Suprapubic skin (tissue), 4 donors: Measurements from ENCODE around the gene TEX14. TPM values are rescaled to one million over a fixed set of nuclear protein-coding genes. Genes with fewer than 3 reads are reported as not detected.

Source experiments
- DNase-seq, 2 donors: peaks; one replicate each; pipeline ENCODE4 v3.0.0-alpha.2; 2019; ENCODE audit warnings: low spot score in 2 of 2
- H3K27ac ChIP-seq: fragments of 200-600 bp; sonication (generic); one replicate; pipeline ENCODE4 v1.5.1; 2019
- H3K27me3 ChIP-seq: fragments of 200-600 bp; sonication (generic); one replicate; pipeline ENCODE4 v1.5.1; 2019
- H3K36me3 ChIP-seq: fragments of 200-600 bp; sonication (generic); one replicate; pipeline ENCODE4 v1.5.1; 2019
- H3K4me1 ChIP-seq: fragments of 200-600 bp; sonication (generic); one replicate; pipeline ENCODE4 v1.5.1; 2019
- H3K4me3 ChIP-seq: fragments of 200-600 bp; sonication (generic); one replicate; pipeline ENCODE4 v1.5.1; 2019; ENCODE audit warnings: mild to moderate bottlenecking
- H3K9me3 ChIP-seq: fragments of 200-600 bp; sonication (generic); one replicate; pipeline ENCODE4 v1.5.1; 2019
- CTCF ChIP-seq, 2 donors: fragments of 200-600 bp in 1 of 2; fragments of 450-650 bp in 1 of 2; sonication (generic) in 1 of 2; IDR thresholded peaks; one replicate each; pipeline ENCODE4 v1.5.1; 2016 to 2019; ENCODE audit warnings: antibody characterized with exemption in 2 of 2, mild to moderate bottlenecking in 1 of 2, moderate library complexity in 1 of 2
- EP300 ChIP-seq: sonication (generic); formaldehyde crosslinking; IDR thresholded peaks from one replicate; pipeline ENCODE4 v1.6.1; 2017; ENCODE audit warnings: antibody characterized with exemption
- POLR2A ChIP-seq, 2 donors: fragments of 450-650 bp; IDR thresholded peaks; one replicate each; pipeline ENCODE4 v1.6.1; 2017; ENCODE audit warnings: antibody characterized with exemption in 2 of 2, mild to moderate bottlenecking in 2 of 2, moderate library complexity in 2 of 2
- POLR2AphosphoS5 ChIP-seq, 3 donors: sonication (generic); formaldehyde crosslinking; IDR thresholded peaks; one replicate each; pipeline ENCODE4 v1.6.1; 2017; ENCODE audit warnings: antibody characterized with exemption in 3 of 3
- WGBS: methylation state at CpG from one replicate; pipeline ENCODE4 v1.1.5; 2018; 5-methylcytosine and 5-hydroxymethylcytosine counted together
- total RNA-seq, 4 donors: library from RNA; depleted of rRNA; stranded (reverse); fragments of >200 nt; gene quantifications; one replicate each; pipeline ENCODE4 v1.1.0, GENCODE V29; 2016

The TEX14 gene
- total RNA-seq, 4 donors from 2014 or later, result 0.15 to 0.34 (median 0.32) TPM; not detected in 1

DNA sequence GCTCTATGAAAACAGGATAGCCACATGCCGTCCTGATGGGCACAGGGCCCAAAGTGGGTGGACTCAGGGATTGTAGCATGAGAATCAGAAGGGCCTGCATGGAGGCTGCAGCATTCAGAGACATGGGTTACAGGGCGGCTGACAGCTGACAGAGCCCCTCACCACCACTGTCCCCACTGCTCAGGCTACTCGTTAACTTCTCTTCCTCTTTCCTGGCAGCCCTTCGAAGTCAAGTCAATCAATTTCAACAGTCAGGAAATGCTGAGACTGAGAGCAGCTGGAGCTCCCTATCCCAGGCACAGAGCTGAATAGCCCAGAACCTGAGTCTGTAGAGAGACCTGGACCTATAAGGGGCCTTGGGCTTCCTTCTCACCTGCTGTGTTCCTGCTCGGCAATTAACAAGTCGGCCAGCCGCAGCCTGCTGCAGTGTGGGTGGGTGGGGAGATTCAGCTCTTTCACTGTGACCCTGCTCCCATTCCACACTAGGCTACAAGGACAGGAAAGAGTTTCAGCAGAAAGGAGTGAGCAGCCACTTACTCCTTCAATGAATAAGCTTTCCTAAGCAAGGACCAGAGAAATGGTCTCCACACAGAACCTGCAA is 76.9 kb downstream of the TEX14 start:
- Histone ChIP-seq H3K27me3 (no peaks in the 10 kb centered on the region), H3K4me1 (no peaks in the 10 kb centered on the region), H3K4me3 (no peak overlapping the region), H3K9me3 (no peaks in the 10 kb centered on the region), H3K27ac (no peak overlapping the region), H3K36me3 (no peaks in the 10 kb centered on the region)
- TF ChIP-seq CTCF (IDR thresholded peaks at IDR 0.05) (no peak), POLR2AphosphoS5 (IDR thresholded peaks at IDR 0.05) (no peak), POLR2A (IDR thresholded peaks at IDR 0.05) (no peak), EP300 (no peak)
- DNase-seq, result no peak
- 42% methylated on average over 7 of the region's 7 CpGs for WGBS

DNA sequence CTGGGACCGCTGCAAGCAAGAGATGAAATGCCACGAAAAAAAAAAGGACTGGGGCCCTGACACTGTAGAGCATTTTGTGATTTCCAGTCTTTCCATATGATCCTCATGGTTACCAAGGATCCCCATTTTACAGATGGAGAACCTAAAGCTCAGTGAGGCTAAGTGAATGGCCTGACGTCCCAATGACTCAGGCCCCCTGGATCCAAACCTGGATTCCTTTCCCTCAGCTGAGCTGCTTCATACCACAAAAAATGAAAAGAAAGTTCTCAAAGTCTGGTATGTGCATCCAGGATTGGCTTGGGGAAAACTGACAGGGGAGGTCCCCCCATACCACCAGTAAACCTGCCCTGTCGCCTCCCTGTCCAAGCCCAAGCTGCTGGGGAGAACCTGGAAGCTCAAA is 80.5 kb downstream of the TEX14 start:
- DNase-seq, result no peak
- Histone ChIP-seq H3K4me1 (no peaks in the 10 kb centered on the region), H3K4me3 (no peak overlapping the region), H3K27me3 (no peaks in the 10 kb centered on the region), H3K27ac (no peak overlapping the region), H3K36me3 (no peaks in the 10 kb centered on the region), H3K9me3 (no peaks in the 10 kb centered on the region)
- no peak for TF ChIP-seq CTCF (IDR thresholded peaks at IDR 0.05)
- no peak for TF ChIP-seq POLR2A (IDR thresholded peaks at IDR 0.05)
- no peak for TF ChIP-seq EP300
- TF ChIP-seq POLR2AphosphoS5 (IDR thresholded peaks at IDR 0.05), result no peak
- WGBS, result 80% methylated on average over 4 of the region's 4 CpGs

- Histone ChIP-seq H3K27ac (no peak overlapping the region), H3K27me3 (no peaks in the 10 kb centered on the region), H3K36me3 (no peaks in the 10 kb centered on the region), H3K4me1 (no peaks in the 10 kb centered on the region), H3K9me3 (no peaks in the 10 kb centered on the region), H3K4me3 (no peak overlapping the region)
- TF ChIP-seq EP300 (no peak), POLR2A (IDR thresholded peaks at IDR 0.05) (no peak), POLR2AphosphoS5 (IDR thresholded peaks at IDR 0.05) (no peak), CTCF (IDR thresholded peaks at IDR 0.05) (no peak)
- no peak for DNase-seq
- WGBS, result 86% methylated on average over 4 of the region's 4 CpGs
Measured at GRCh38 chr17:58606934-58607333, 84.9 kb downstream of the TEX14 start.

DNA sequence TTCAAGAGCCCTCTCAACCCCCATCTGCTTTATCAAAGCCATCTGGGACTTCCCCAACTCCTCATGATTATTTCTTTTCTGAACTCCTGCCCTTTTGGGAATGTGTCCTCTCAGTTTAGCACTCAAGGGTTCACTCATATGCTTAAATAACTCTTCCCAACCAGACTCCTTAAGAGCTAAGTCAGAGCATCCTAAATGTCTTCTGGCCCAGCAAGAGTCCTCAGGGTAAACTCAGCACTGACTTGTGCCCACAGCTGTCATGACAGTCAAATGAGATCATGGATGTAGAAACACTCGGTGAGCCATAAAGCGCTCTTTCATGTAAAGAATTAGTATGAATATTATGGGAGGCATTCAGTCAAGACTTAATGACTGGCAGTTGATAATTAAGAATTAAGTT is 85.9 kb downstream of the TEX14 start:
- Histone ChIP-seq H3K4me1 (no peaks in the 10 kb centered on the region), H3K27me3 (no peaks in the 10 kb centered on the region), H3K9me3 (no peaks in the 10 kb centered on the region), H3K4me3 (no peak overlapping the region), H3K27ac (no peak overlapping the region), H3K36me3 (no peaks in the 10 kb centered on the region)
- no peak for DNase-seq
- TF ChIP-seq POLR2AphosphoS5 (IDR thresholded peaks at IDR 0.05) (no peak), POLR2A (IDR thresholded peaks at IDR 0.05) (no peak), CTCF (IDR thresholded peaks at IDR 0.05) (no peak), EP300 (no peak)
- 74% methylated on average over 2 of the region's 2 CpGs for WGBS

DNA sequence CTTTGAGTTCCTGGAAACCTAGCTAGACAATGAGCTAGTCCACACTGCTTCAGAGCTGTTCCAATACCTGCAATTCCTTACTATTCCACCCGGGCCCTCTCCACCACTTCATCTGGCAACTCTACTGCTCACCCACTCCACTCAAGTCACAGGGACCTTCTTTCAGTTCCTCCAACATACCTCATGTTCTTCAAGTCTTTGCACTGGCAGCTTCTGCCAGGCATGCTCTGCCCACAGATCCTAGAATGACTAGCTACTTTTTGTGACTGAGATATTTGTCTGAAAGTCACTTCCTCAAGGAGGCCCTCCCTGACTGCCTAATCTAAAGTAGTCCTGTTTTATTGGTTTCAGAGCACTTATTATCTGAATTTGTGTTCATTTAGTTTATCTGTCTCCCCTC is 86.4 kb downstream of the TEX14 start:
- TF ChIP-seq POLR2A (IDR thresholded peaks at IDR 0.05) (no peak), CTCF (IDR thresholded peaks at IDR 0.05) (no peak)
- Histone ChIP-seq H3K27ac (no peak overlapping the region), H3K4me1 (no peaks in the 10 kb centered on the region), H3K36me3 (no peaks in the 10 kb centered on the region), H3K9me3 (no peaks in the 10 kb centered on the region), H3K4me3 (no peak overlapping the region), H3K27me3 (no peaks in the 10 kb centered on the region)
- no peak for DNase-seq
- 86% methylated on average over 1 of the region's 1 CpG for WGBS
